ENCODE results near the gene FOXP2. TPM values are rescaled to one million over a fixed set of nuclear protein-coding genes. Genes with fewer than 3 reads are reported as not detected.

FOXP2 gene
- total RNA-seq, 1 donor, result 5.8 TPM

GRCh38 chr7:114711241-114711640 lies 296.6 kb downstream of the FOXP2 start:
- H3K4me3 ChIP-seq (ENCODE audit: insufficient read depth, low read length), result no peak overlapping the region
- no peak overlapping the region for H3K4me2 ChIP-seq (ENCODE audit: insufficient read depth, low read length)
- no peaks in the 10 kb centered on the region for H3K9me3 ChIP-seq (ENCODE audit: low read depth, low read length)
- no peaks in the 10 kb centered on the region for H3K27me3 ChIP-seq (ENCODE audit: insufficient read depth, low read length)
- no peak for TF ChIP-seq CTCF (IDR thresholded peaks at IDR 0.05; ENCODE audit: extremely low read depth, low read depth, low read length)
- no peaks in the 10 kb centered on the region for H3K36me3 ChIP-seq (ENCODE audit: insufficient read depth, low read length)
- H3K4me1 ChIP-seq (ENCODE audit: insufficient read depth, low read length), result no peaks in the 10 kb centered on the region
- no peaks in the 10 kb centered on the region for H3K79me2 ChIP-seq (ENCODE audit: insufficient read depth, low read length)
- no peak overlapping the region for H3K27ac ChIP-seq (ENCODE audit: low read depth, low read length)
- H2AFZ ChIP-seq (ENCODE audit: low read length), result no peak overlapping the region
- DNase-seq (ENCODE audit: insufficient read length, low spot score, missing footprints), result no peak
- H4K20me1 ChIP-seq (ENCODE audit: insufficient read depth, low read length), result no peaks in the 10 kb centered on the region

- H3K4me1 ChIP-seq (ENCODE audit: insufficient read depth, low read length), result no peaks in the 10 kb centered on the region
- no peaks in the 10 kb centered on the region for H3K9me3 ChIP-seq (ENCODE audit: low read depth, low read length)
- no peak overlapping the region for H3K27ac ChIP-seq (ENCODE audit: low read depth, low read length)
- H2AFZ ChIP-seq (ENCODE audit: low read length), result no peak overlapping the region
- DNase-seq (ENCODE audit: insufficient read length, low spot score, missing footprints), result no peak
- H4K20me1 ChIP-seq (ENCODE audit: insufficient read depth, low read length), result no peaks in the 10 kb centered on the region
- H3K36me3 ChIP-seq (ENCODE audit: insufficient read depth, low read length), result no peaks in the 10 kb centered on the region
- H3K27me3 ChIP-seq (ENCODE audit: insufficient read depth, low read length), result no peaks in the 10 kb centered on the region
- TF ChIP-seq CTCF (IDR thresholded peaks at IDR 0.05; ENCODE audit: extremely low read depth, low read depth, low read length), result no peak
- H3K4me3 ChIP-seq (ENCODE audit: insufficient read depth, low read length), result no peak overlapping the region
- H3K79me2 ChIP-seq (ENCODE audit: insufficient read depth, low read length), result no peaks in the 10 kb centered on the region
- no peak overlapping the region for H3K4me2 ChIP-seq (ENCODE audit: insufficient read depth, low read length)
Measured at GRCh38 chr7:114715907-114716306, 301.3 kb downstream of the FOXP2 start.

- TF ChIP-seq CTCF (IDR thresholded peaks at IDR 0.05; ENCODE audit: extremely low read depth, low read depth, low read length), result no peak
- no peaks in the 10 kb centered on the region for H3K27me3 ChIP-seq (ENCODE audit: insufficient read depth, low read length)
- DNase-seq (ENCODE audit: insufficient read length, low spot score, missing footprints), result no peak
- no peaks in the 10 kb centered on the region for H3K36me3 ChIP-seq (ENCODE audit: insufficient read depth, low read length)
- H3K79me2 ChIP-seq (ENCODE audit: insufficient read depth, low read length), result no peaks in the 10 kb centered on the region
- H2AFZ ChIP-seq (ENCODE audit: low read length), result no peak overlapping the region
- no peak overlapping the region for H3K4me2 ChIP-seq (ENCODE audit: insufficient read depth, low read length)
- no peak overlapping the region for H3K4me3 ChIP-seq (ENCODE audit: insufficient read depth, low read length)
- H3K4me1 ChIP-seq (ENCODE audit: insufficient read depth, low read length), result no peaks in the 10 kb centered on the region
- H3K9me3 ChIP-seq (ENCODE audit: low read depth, low read length), result no peaks in the 10 kb centered on the region
- H3K27ac ChIP-seq (ENCODE audit: low read depth, low read length), result no peak overlapping the region
- H4K20me1 ChIP-seq (ENCODE audit: insufficient read depth, low read length), result no peaks in the 10 kb centered on the region
Measured at GRCh38 chr7:114718861-114719260, 304.2 kb downstream of the FOXP2 start.

GRCh38 chr7:114720725-114721124 lies 306.1 kb downstream of the FOXP2 start:
- Histone ChIP-seq H3K4me1 (ENCODE audit: insufficient read depth, low read length) (no peaks in the 10 kb centered on the region), H3K36me3 (ENCODE audit: insufficient read depth, low read length) (no peaks in the 10 kb centered on the region), H2AFZ (ENCODE audit: low read length) (no peak overlapping the region), H4K20me1 (ENCODE audit: insufficient read depth, low read length) (no peaks in the 10 kb centered on the region), H3K4me2 (ENCODE audit: insufficient read depth, low read length) (no peak overlapping the region), H3K27me3 (ENCODE audit: insufficient read depth, low read length) (no peaks in the 10 kb centered on the region), H3K79me2 (ENCODE audit: insufficient read depth, low read length) (no peaks in the 10 kb centered on the region), H3K4me3 (ENCODE audit: insufficient read depth, low read length) (no peak overlapping the region), H3K9me3 (ENCODE audit: low read depth, low read length) (no peaks in the 10 kb centered on the region), H3K27ac (ENCODE audit: low read depth, low read length) (no peak overlapping the region)
- TF ChIP-seq CTCF (IDR thresholded peaks at IDR 0.05; ENCODE audit: extremely low read depth, low read depth, low read length), result no peak
- DNase-seq (ENCODE audit: insufficient read length, low spot score, missing footprints), result no peak
